WTC11 (cell line): ENCODE data around the gene SGCD. TPM values are rescaled to one million over a fixed set of nuclear protein-coding genes. Genes with fewer than 3 reads are reported as not detected.

Experiments used
- ATAC-seq: fragments of 200-7000 bp; cut with Tn5 transposase; 2 replicates; pipeline ENCODE4 v1.10.0; 2021; ENCODE audit warnings: mild to moderate bottlenecking, moderate library complexity
- CTCF ChIA-PET: fragments of 300-600 bp; sonication (Branson Sonifier 250); formaldehyde crosslinking; loops from one replicate; lab custom pipeline; 2021; ENCODE audit warnings: antibody characterized with exemption; lab: Charles Lee
- POLR2A ChIA-PET: fragments of 350-600 bp; sonication (Branson Sonifier 250); formaldehyde crosslinking; loops from one replicate; lab custom pipeline; 2021; ENCODE audit warnings: antibody characterized with exemption; lab: Charles Lee
- DNase-seq: peaks from one replicate; pipeline ENCODE4 v3.0.0; 2021; ENCODE audit warnings: low spot score
- H3K27ac Mint-ChIP-seq: 2 replicates; pipeline ENCODE4 v1.8.0; 2021; ENCODE audit warnings: mixed read lengths
- H3K27me3 Mint-ChIP-seq: 2 replicates; pipeline ENCODE4 v1.8.0; 2021; ENCODE audit warnings: low read depth, mild to moderate bottlenecking, moderate library complexity, mixed read lengths
- H3K36me3 Mint-ChIP-seq: 2 replicates; pipeline ENCODE4 v1.8.0; 2021; ENCODE audit warnings: mixed read lengths
- H3K4me1 Mint-ChIP-seq: 2 replicates; pipeline ENCODE4 v1.8.0; 2022; ENCODE audit warnings: mixed read lengths
- H3K4me3 Mint-ChIP-seq: 2 replicates; pipeline ENCODE4 v1.8.0; 2021; ENCODE audit warnings: mild to moderate bottlenecking, moderate library complexity, mixed read lengths
- H3K9me3 Mint-ChIP-seq: 2 replicates; pipeline ENCODE4 v1.8.0; 2021; ENCODE audit warnings: mixed read lengths
- CBFB ChIP-seq: sonication (generic); formaldehyde crosslinking; IDR thresholded peaks from 2 replicates; pipeline ENCODE4 v1.8.1; 2022; ENCODE audit warnings: mild to moderate bottlenecking, low read depth, missing genetic modification reagents
- FOXP4 ChIP-seq: sonication (generic); formaldehyde crosslinking; IDR thresholded peaks from 2 replicates; pipeline ENCODE4 v1.8.0; 2022; ENCODE audit warnings: mild to moderate bottlenecking, missing genetic modification reagents
- IRF1 ChIP-seq: sonication (generic); formaldehyde crosslinking; IDR thresholded peaks from 2 replicates; pipeline ENCODE4 v1.8.0; 2023; ENCODE audit warnings: missing genetic modification reagents
- MXD4 ChIP-seq: fragments of 250-450 bp; sonication (Bioruptor Pico); IDR thresholded peaks from 2 replicates; pipeline ENCODE4 v1.8.0; 2021; ENCODE audit warnings: mild to moderate bottlenecking, moderate library complexity, borderline replicate concordance
- NR2C2 ChIP-seq: sonication (generic); formaldehyde crosslinking; IDR thresholded peaks from 2 replicates; pipeline ENCODE4 v1.8.0; 2022; ENCODE audit warnings: mild to moderate bottlenecking, missing genetic modification reagents
- OVOL2 ChIP-seq: fragments of 250-450 bp; sonication (Bioruptor Pico); IDR thresholded peaks from 2 replicates; pipeline ENCODE4 v1.9.0; 2021; ENCODE audit warnings: mild to moderate bottlenecking, borderline replicate concordance
- PREB ChIP-seq: sonication (generic); formaldehyde crosslinking; IDR thresholded peaks from 2 replicates; pipeline ENCODE4 v1.8.1; 2022; ENCODE audit warnings: mild to moderate bottlenecking, missing genetic modification reagents, moderate library complexity, borderline replicate concordance
- RELA ChIP-seq: sonication (generic); formaldehyde crosslinking; IDR thresholded peaks from 2 replicates; pipeline ENCODE4 v1.8.1; 2022; ENCODE audit warnings: missing genetic modification reagents, mild to moderate bottlenecking, borderline replicate concordance
- ZNF121 ChIP-seq: sonication (generic); formaldehyde crosslinking; IDR thresholded peaks from 2 replicates; pipeline ENCODE4 v1.8.0; 2023; ENCODE audit warnings: missing genetic modification reagents
- ZNF219 ChIP-seq: sonication (generic); formaldehyde crosslinking; IDR thresholded peaks from 2 replicates; pipeline ENCODE4 v1.8.0; 2023; ENCODE audit warnings: missing genetic modification reagents, mild to moderate bottlenecking, borderline replicate concordance
- ZNF263 ChIP-seq: sonication (generic); formaldehyde crosslinking; IDR thresholded peaks from 2 replicates; pipeline ENCODE4 v1.8.1; 2022; ENCODE audit warnings: low read depth, mild to moderate bottlenecking, moderate library complexity, missing genetic modification reagents
- ZNF532 ChIP-seq: fragments of 250-450 bp; sonication (Bioruptor Pico); IDR thresholded peaks from 2 replicates; pipeline ENCODE4 v1.9.0; 2021; ENCODE audit warnings: mild to moderate bottlenecking, borderline replicate concordance
- ZNF671 ChIP-seq: fragments of 250-450 bp; sonication (Bioruptor Pico); IDR thresholded peaks from 2 replicates; pipeline ENCODE4 v1.8.0; 2021; ENCODE audit warnings: mild to moderate bottlenecking
- total RNA-seq: library from RNA; stranded (reverse); gene quantifications from 3 replicates; pipeline ENCODE4 v1.2.3, GENCODE V29; 2021
- TF ChIP-seq, protein P1 (sequence below): fragments of 250-450 bp; sonication (Bioruptor Pico); conservative IDR thresholded peaks from 2 replicates; pipeline ENCODE4 v1.9.0; 2021; ENCODE audit warnings: mild to moderate bottlenecking
- TF ChIP-seq, protein P2 (sequence below): sonication (generic); formaldehyde crosslinking; IDR thresholded peaks from 2 replicates; pipeline ENCODE4 v1.8.1; 2022; ENCODE audit warnings: low read depth, mild to moderate bottlenecking, moderate library complexity, missing genetic modification reagents, borderline replicate concordance

SGCD gene
- total RNA-seq, 1 experiment from 2014 or later: 0.33 TPM

GRCh38 chr5:156677963-156678362 lies 351.0 kb downstream of the SGCD start:
- no peaks in the 10 kb centered on the region for H3K36me3 Mint-ChIP-seq
- H3K4me1 Mint-ChIP-seq: peaks cover 21% of the 10 kb centered on the region
- CTCF ChIA-PET: no interaction called here
- no peaks in the 10 kb centered on the region for H3K9me3 Mint-ChIP-seq
- no peak overlapping the region for H3K27ac Mint-ChIP-seq
- no peak for DNase-seq
- no peak for ATAC-seq
- H3K4me3 Mint-ChIP-seq: no peak overlapping the region
- no peaks in the 10 kb centered on the region; the same call in 1 of the 2 replicates for H3K27me3 Mint-ChIP-seq
- POLR2A ChIA-PET: no interaction called here
- no peak for TF ChIP-seq IRF1 (CRISPR knock-in tag)
- TF ChIP-seq ZNF263 (CRISPR knock-in tag): no peak
- TF ChIP-seq RELA (CRISPR knock-in tag): no peak
- TF ChIP-seq MXD4: no peak
- no peak for TF ChIP-seq ZNF532 (CRISPR knock-in tag)
- no peak for TF ChIP-seq CBFB
- no peak for TF ChIP-seq ZNF219 (CRISPR knock-in tag)
- TF ChIP-seq, protein P1, sequence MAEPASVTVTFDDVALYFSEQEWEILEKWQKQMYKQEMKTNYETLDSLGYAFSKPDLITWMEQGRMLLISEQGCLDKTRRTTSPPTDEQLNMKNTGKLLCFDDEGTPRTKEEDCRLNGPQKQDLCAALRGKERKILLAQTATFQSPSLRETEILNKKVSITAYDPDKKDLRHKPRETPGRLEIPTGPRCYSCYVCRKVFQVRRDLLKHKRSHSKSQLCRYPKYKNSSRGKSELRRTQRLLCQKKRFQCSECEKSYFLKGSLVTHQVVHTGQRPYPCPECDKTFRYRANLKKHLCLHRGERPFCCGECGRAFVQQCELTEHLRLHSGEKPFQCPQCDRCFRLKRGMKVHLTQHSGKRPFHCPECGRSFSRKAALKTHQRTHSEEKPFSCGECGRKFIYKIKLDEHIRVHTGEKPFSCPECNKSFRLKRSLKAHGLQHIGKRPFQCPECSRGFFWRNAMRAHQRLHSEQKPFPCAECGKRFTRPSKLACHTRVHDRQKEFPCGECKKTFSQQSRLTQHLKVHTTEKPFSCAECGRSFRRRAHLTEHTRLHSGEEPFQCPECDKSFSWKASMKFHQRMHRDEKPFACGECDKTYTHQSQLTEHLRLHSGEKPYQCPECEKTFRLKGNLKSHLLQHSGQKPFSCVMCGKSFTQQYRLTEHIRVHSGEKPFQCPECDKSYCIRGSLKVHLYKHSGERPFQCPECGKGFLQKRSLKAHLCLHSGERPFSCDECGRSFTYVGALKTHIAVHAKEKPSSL (CRISPR knock-in tag): no peak
- no peak for TF ChIP-seq OVOL2 (CRISPR knock-in tag)
- no peak for TF ChIP-seq PREB (CRISPR knock-in tag)
- no peak for TF ChIP-seq FOXP4 (CRISPR knock-in tag)
- no peak for TF ChIP-seq ZNF121 (CRISPR knock-in tag)
- no peak for TF ChIP-seq ZNF671 (CRISPR knock-in tag)
- TF ChIP-seq NR2C2 (CRISPR knock-in tag): no peak

GRCh38 chr5:156678484-156678883 lies 351.5 kb downstream of the SGCD start:
- no peaks in the 10 kb centered on the region for H3K36me3 Mint-ChIP-seq
- ATAC-seq (no peak), DNase-seq (no peak)
- H3K4me3 Mint-ChIP-seq: no peak overlapping the region
- no peaks in the 10 kb centered on the region for H3K9me3 Mint-ChIP-seq
- CTCF ChIA-PET: no interaction called here
- TF ChIP-seq, protein P2, sequence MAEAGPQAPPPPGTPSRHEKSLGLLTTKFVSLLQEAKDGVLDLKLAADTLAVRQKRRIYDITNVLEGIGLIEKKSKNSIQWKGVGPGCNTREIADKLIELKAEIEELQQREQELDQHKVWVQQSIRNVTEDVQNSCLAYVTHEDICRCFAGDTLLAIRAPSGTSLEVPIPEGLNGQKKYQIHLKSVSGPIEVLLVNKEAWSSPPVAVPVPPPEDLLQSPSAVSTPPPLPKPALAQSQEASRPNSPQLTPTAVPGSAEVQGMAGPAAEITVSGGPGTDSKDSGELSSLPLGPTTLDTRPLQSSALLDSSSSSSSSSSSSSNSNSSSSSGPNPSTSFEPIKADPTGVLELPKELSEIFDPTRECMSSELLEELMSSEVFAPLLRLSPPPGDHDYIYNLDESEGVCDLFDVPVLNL (CRISPR knock-in tag): no peak
- no peak for TF ChIP-seq OVOL2 (CRISPR knock-in tag)
- no peak overlapping the region for H3K27ac Mint-ChIP-seq
- POLR2A ChIA-PET: no interaction called here
- H3K4me1 Mint-ChIP-seq: peaks cover 22% of the 10 kb centered on the region
- H3K27me3 Mint-ChIP-seq: no peaks in the 10 kb centered on the region
